Suprapubic skin (tissue), 4 donors: ENCODE data around the gene ANKRD36B. TPM values are rescaled to one million over a fixed set of nuclear protein-coding genes. Genes with fewer than 3 reads are reported as not detected.
"Not testable (repeated sequence)": the region's sequence is repeated elsewhere in the genome, so short reads cannot be mapped to it uniquely, and the experiment has no call there.

Source experiments
- DNase-seq, 2 donors: peaks; one replicate each; pipeline ENCODE4 v3.0.0-alpha.2; 2019; ENCODE audit warnings: low spot score in 2 of 2
- H3K27ac ChIP-seq: fragments of 200-600 bp; sonication (generic); one replicate; pipeline ENCODE4 v1.5.1; 2019
- H3K27me3 ChIP-seq: fragments of 200-600 bp; sonication (generic); one replicate; pipeline ENCODE4 v1.5.1; 2019
- H3K36me3 ChIP-seq: fragments of 200-600 bp; sonication (generic); one replicate; pipeline ENCODE4 v1.5.1; 2019
- H3K4me1 ChIP-seq: fragments of 200-600 bp; sonication (generic); one replicate; pipeline ENCODE4 v1.5.1; 2019
- H3K4me3 ChIP-seq: fragments of 200-600 bp; sonication (generic); one replicate; pipeline ENCODE4 v1.5.1; 2019; ENCODE audit warnings: mild to moderate bottlenecking
- H3K9me3 ChIP-seq: fragments of 200-600 bp; sonication (generic); one replicate; pipeline ENCODE4 v1.5.1; 2019
- CTCF ChIP-seq, 2 donors: fragments of 200-600 bp in 1 of 2; fragments of 450-650 bp in 1 of 2; sonication (generic) in 1 of 2; IDR thresholded peaks; one replicate each; pipeline ENCODE4 v1.5.1; 2016 to 2019; ENCODE audit warnings: antibody characterized with exemption in 2 of 2, mild to moderate bottlenecking in 1 of 2, moderate library complexity in 1 of 2
- WGBS: methylation state at CpG from one replicate; pipeline ENCODE4 v1.1.5; 2018; 5-methylcytosine and 5-hydroxymethylcytosine counted together
- total RNA-seq, 4 donors: library from RNA; depleted of rRNA; stranded (reverse); fragments of >200 nt; gene quantifications; one replicate each; pipeline ENCODE4 v1.1.0, GENCODE V29; 2016

ANKRD36B gene
- total RNA-seq, 4 donors from 2014 or later: 13.8 to 112 (median 20.9) TPM

- not testable (repeated sequence) for H3K4me3 ChIP-seq, H3K27ac ChIP-seq, DNase-seq, H3K27me3 ChIP-seq, H3K9me3 ChIP-seq, H3K4me1 ChIP-seq, H3K36me3 ChIP-seq
- WGBS: no CpG with 5 or more reads among the region's 8 CpGs
These were observed 15.4 kb upstream of the ANKRD36B start for GRCh38 chr2:97605109-97605508.

GRCh38 chr2:97601537-97601936 lies 11.9 kb upstream of the ANKRD36B start:
- WGBS: no CpG with 5 or more reads among the region's 10 CpGs
- not testable (repeated sequence) for H3K27ac ChIP-seq, H3K27me3 ChIP-seq, DNase-seq, H3K4me1 ChIP-seq, H3K36me3 ChIP-seq, H3K4me3 ChIP-seq, H3K9me3 ChIP-seq

GRCh38 chr2:97596180-97596579 lies 6.5 kb upstream of the ANKRD36B start:
- not testable (repeated sequence) for H3K9me3 ChIP-seq, H3K4me1 ChIP-seq, DNase-seq, H3K36me3 ChIP-seq, H3K27me3 ChIP-seq, H3K27ac ChIP-seq, H3K4me3 ChIP-seq
- WGBS: 99% methylated on average over 4 of the region's 4 CpGs

GRCh38 chr2:97593520-97593919 lies 3.8 kb upstream of the ANKRD36B start:
- not testable (repeated sequence) for DNase-seq, H3K9me3 ChIP-seq, H3K27me3 ChIP-seq, H3K27ac ChIP-seq, H3K36me3 ChIP-seq, H3K4me1 ChIP-seq, H3K4me3 ChIP-seq
- WGBS: 94% methylated on average over 3 of the region's 3 CpGs

GRCh38 chr2:97590515-97591394 lies 1.1 kb upstream of the ANKRD36B start:
- 4% methylated on average over 12 of the region's 33 CpGs for WGBS
- not testable (repeated sequence) for H3K27me3 ChIP-seq, H3K9me3 ChIP-seq, H3K36me3 ChIP-seq, H3K4me1 ChIP-seq
- peak; percentile 82 to 99 for TF ChIP-seq CTCF (IDR thresholded peaks at IDR 0.05)
- peak overlapping the region; percentile 92 for H3K27ac ChIP-seq
- DNase-seq: peak; percentile 79 to 83
- H3K4me3 ChIP-seq: peak overlapping the region; percentile 63

- 0% methylated on average over 2 of the region's 14 CpGs for WGBS
- not testable (repeated sequence) for H3K9me3 ChIP-seq, H3K36me3 ChIP-seq, H3K4me1 ChIP-seq, H3K27me3 ChIP-seq
- Histone ChIP-seq H3K27ac (peak overlapping the region; percentile 83), H3K4me3 (peak overlapping the region; percentile 63)
- peak in 1 of 2 donors; percentile 52 for DNase-seq
These were observed 450 bp downstream of the ANKRD36B start for GRCh38 chr2:97589257-97589597.

GRCh38 chr2:97565674-97566073 lies 24.0 kb downstream of the ANKRD36B start:
- WGBS: 58% methylated on average over 3 of the region's 3 CpGs
- H3K4me3 ChIP-seq, H3K4me1 ChIP-seq, H3K27ac ChIP-seq, H3K36me3 ChIP-seq, DNase-seq, H3K27me3 ChIP-seq, H3K9me3 ChIP-seq: not testable (repeated sequence)

- not testable (repeated sequence) for H3K27me3 ChIP-seq, H3K4me3 ChIP-seq, H3K4me1 ChIP-seq, H3K9me3 ChIP-seq, DNase-seq, H3K27ac ChIP-seq
- peaks cover 58% of the 10 kb centered on the region for H3K36me3 ChIP-seq
- WGBS: 85% methylated on average over 3 of the region's 3 CpGs
These were observed 37.3 kb downstream of the ANKRD36B start for GRCh38 chr2:97552406-97552805.

GRCh38 chr2:97550498-97550897 lies 39.2 kb downstream of the ANKRD36B start:
- not testable (repeated sequence) for DNase-seq, H3K9me3 ChIP-seq, H3K4me1 ChIP-seq, H3K27me3 ChIP-seq, H3K27ac ChIP-seq, H3K4me3 ChIP-seq
- peaks cover 52% of the 10 kb centered on the region for H3K36me3 ChIP-seq
- 90% methylated on average over 1 of the region's 1 CpG for WGBS

GRCh38 chr2:97549058-97549457 lies 40.6 kb downstream of the ANKRD36B start:
- not testable (repeated sequence) for H3K4me1 ChIP-seq, H3K27me3 ChIP-seq, H3K4me3 ChIP-seq, H3K27ac ChIP-seq, H3K9me3 ChIP-seq, DNase-seq
- H3K36me3 ChIP-seq: peaks cover 39% of the 10 kb centered on the region
- 92% methylated on average over 5 of the region's 5 CpGs for WGBS

GRCh38 chr2:97548536-97548935 lies 41.1 kb downstream of the ANKRD36B start:
- H3K27ac ChIP-seq, H3K9me3 ChIP-seq, H3K27me3 ChIP-seq, H3K4me3 ChIP-seq, H3K4me1 ChIP-seq, DNase-seq: not testable (repeated sequence)
- H3K36me3 ChIP-seq: peaks cover 36% of the 10 kb centered on the region
